Large intestine (tissue), 3 donors: ENCODE results near the gene ZFP91. TPM values are rescaled to one million over a fixed set of nuclear protein-coding genes. Genes with fewer than 3 reads are reported as not detected.
A peak's percentile ranks its signal among the peaks of the same experiment; 100 is the strongest.
"Not testable (repeated sequence)": the region's sequence is repeated elsewhere in the genome, so short reads cannot be mapped to it uniquely, and the experiment has no call there.

Source experiments
- DNase-seq, 2 donors: peaks; one replicate each; pipeline versions ENCODE4 v3.0.0 to v3.0.0-alpha.2; 2013
- H3K27ac ChIP-seq: one replicate; pipeline ENCODE4 v1.5.1; 2013; ENCODE audit warnings: low read length
- H3K27me3 ChIP-seq: 2 replicates; pipeline ENCODE4 v1.6.1; 2013; ENCODE audit warnings: low read length; ENCODE audit not compliant: control insufficient read depth, insufficient read depth
- H3K36me3 ChIP-seq: 2 replicates; pipeline ENCODE4 v1.6.1; 2013; ENCODE audit warnings: low read length; ENCODE audit not compliant: control insufficient read depth, insufficient read depth
- H3K4me1 ChIP-seq: one replicate; pipeline ENCODE4 v1.6.1; 2013; ENCODE audit warnings: low read length; ENCODE audit not compliant: control insufficient read depth, insufficient read depth
- H3K4me3 ChIP-seq: one replicate; pipeline ENCODE4 v1.5.1; 2013; ENCODE audit warnings: low read length
- H3K9me3 ChIP-seq: one replicate; pipeline ENCODE4 v1.6.1; 2013; ENCODE audit warnings: mild to moderate bottlenecking, low read depth, low read length, moderate library complexity; ENCODE audit not compliant: control insufficient read depth
- WGBS: methylation state at CpG from one replicate; pipeline ENCODE4 v1.1.5; 2013; ENCODE audit warnings: low lambda C conversion rate; ENCODE audit not compliant: insufficient coverage; 5-methylcytosine and 5-hydroxymethylcytosine counted together
- polyA plus RNA-seq: library from polyadenylated mRNA; unstranded; fragments of 120-200 nt; gene quantifications from one replicate; pipeline ENCODE4 v1.2.1, GENCODE V29; 2013

The ZFP91 gene
- polyA plus RNA-seq, 1 donor = 51.5 TPM

- Histone ChIP-seq H3K36me3 (peaks cover 6% of the 10 kb centered on the region), H3K27me3 (no peaks in the 10 kb centered on the region), H3K4me1 (peaks cover 16% of the 10 kb centered on the region), H3K4me3 (no peak overlapping the region), H3K9me3 (no peaks in the 10 kb centered on the region), H3K27ac (no peak overlapping the region)
- DNase-seq = peak; percentile 38 to 47
- no CpG with 5 or more reads among the region's 4 CpGs for WGBS
Observed at GRCh38 chr11:58567889-58568512, 10.9 kb upstream of the ZFP91 start.

GRCh38 chr11:58572906-58573305, 6.0 kb upstream of the ZFP91 start:
- not testable (repeated sequence) for H3K9me3 ChIP-seq, H3K27ac ChIP-seq, H3K4me1 ChIP-seq, H3K27me3 ChIP-seq, DNase-seq, H3K36me3 ChIP-seq, H3K4me3 ChIP-seq
- WGBS = 97% methylated on average over 4 of the region's 14 CpGs

GRCh38 chr11:58573451-58574104, 5.3 kb upstream of the ZFP91 start:
- Histone ChIP-seq H3K36me3 (peaks cover 6% of the 10 kb centered on the region), H3K9me3 (no peaks in the 10 kb centered on the region), H3K27me3 (no peaks in the 10 kb centered on the region), H3K4me1 (peaks cover 10% of the 10 kb centered on the region), H3K27ac (no peak overlapping the region), H3K4me3 (no peak overlapping the region)
- no CpG with 5 or more reads among the region's 4 CpGs for WGBS
- DNase-seq = no peak

GRCh38 chr11:58574881-58575280, 4.0 kb upstream of the ZFP91 start:
- no peak for DNase-seq
- peaks cover under 1% of the 10 kb centered on the region for H3K36me3 ChIP-seq
- no peaks in the 10 kb centered on the region for H3K9me3 ChIP-seq
- no peaks in the 10 kb centered on the region for H3K27me3 ChIP-seq
- no peak overlapping the region for H3K27ac ChIP-seq
- H3K4me1 ChIP-seq = peaks cover 10% of the 10 kb centered on the region
- H3K4me3 ChIP-seq = no peak overlapping the region

GRCh38 chr11:58575377-58576020, 3.4 kb upstream of the ZFP91 start, which contains the start of gene LPXN:
LPXN (minus strand) TSS chr11:58575856; CDS start chr11:58575772, 84 bp downstream.
- no peak within 1 kb of the TSS for H3K4me3 ChIP-seq
- H3K4me1 ChIP-seq = peaks cover 10% of the 10 kb centered on the region
- no peaks in the 10 kb centered on the region for H3K9me3 ChIP-seq
- no peaks in the 10 kb centered on the region for H3K27me3 ChIP-seq
- no CpG with 5 or more reads among the region's 6 CpGs for WGBS
- H3K36me3 ChIP-seq = no peaks in the 10 kb centered on the region
- H3K27ac ChIP-seq = peak within 1 kb of the TSS; percentile 98
- DNase-seq = no peak

GRCh38 chr11:58576887-58577471, 1.9 kb upstream of the ZFP91 start:
- Histone ChIP-seq H3K36me3 (no peaks in the 10 kb centered on the region), H3K9me3 (no peaks in the 10 kb centered on the region), H3K27me3 (no peaks in the 10 kb centered on the region), H3K27ac (peak overlapping the region; percentile 98), H3K4me1 (peaks cover 14% of the 10 kb centered on the region), H3K4me3 (peak overlapping the region; percentile 98)
- peak in 1 of 2 donors; percentile 42 for DNase-seq
- WGBS = no CpG with 5 or more reads among the region's 4 CpGs

GRCh38 chr11:58577555-58578135, 1.2 kb upstream of the ZFP91 start:
- H3K4me1 ChIP-seq = peaks cover 14% of the 10 kb centered on the region
- 0% methylated on average over 1 of the region's 21 CpGs for WGBS

GRCh38 chr11:58578136-58578634, 678 bp upstream of the ZFP91 start:
- Histone ChIP-seq H3K36me3 (no peaks in the 10 kb centered on the region), H3K9me3 (no peaks in the 10 kb centered on the region), H3K4me3 (peak overlapping the region; percentile 98), H3K27ac (peak overlapping the region; percentile 98), H3K27me3 (no peaks in the 10 kb centered on the region), H3K4me1 (peaks cover 14% of the 10 kb centered on the region)
- DNase-seq = peak; percentile 99
- 0% methylated on average over 3 of the region's 33 CpGs for WGBS

More at GRCh38 chr11:58577555-58578135, 1.2 kb upstream of the ZFP91 start:
- Histone ChIP-seq H3K4me3 (peak overlapping the region; percentile 98), H3K36me3 (no peaks in the 10 kb centered on the region), H3K9me3 (no peaks in the 10 kb centered on the region), H3K27ac (peak overlapping the region; percentile 98), H3K27me3 (no peaks in the 10 kb centered on the region)
- peak in 1 of 2 donors; percentile 52 for DNase-seq

GRCh38 chr11:58579192-58580129, 598 bp downstream of the ZFP91 start:
- peak overlapping the region; percentile 82 for H3K4me3 ChIP-seq
- H3K27ac ChIP-seq = peak overlapping the region; percentile 96
- H3K27me3 ChIP-seq = no peaks in the 10 kb centered on the region
- H3K36me3 ChIP-seq = no peaks in the 10 kb centered on the region
- peak; percentile 88 to 94 for DNase-seq
- no peaks in the 10 kb centered on the region for H3K9me3 ChIP-seq
- H3K4me1 ChIP-seq = peaks cover 14% of the 10 kb centered on the region
- 0% methylated on average over 2 of the region's 78 CpGs for WGBS
